Measurements from ENCODE around the gene MIEF1.

MIEF1 gene
- total RNA-seq = 99.0 to 142 reads per million in 2 experiments

DNA sequence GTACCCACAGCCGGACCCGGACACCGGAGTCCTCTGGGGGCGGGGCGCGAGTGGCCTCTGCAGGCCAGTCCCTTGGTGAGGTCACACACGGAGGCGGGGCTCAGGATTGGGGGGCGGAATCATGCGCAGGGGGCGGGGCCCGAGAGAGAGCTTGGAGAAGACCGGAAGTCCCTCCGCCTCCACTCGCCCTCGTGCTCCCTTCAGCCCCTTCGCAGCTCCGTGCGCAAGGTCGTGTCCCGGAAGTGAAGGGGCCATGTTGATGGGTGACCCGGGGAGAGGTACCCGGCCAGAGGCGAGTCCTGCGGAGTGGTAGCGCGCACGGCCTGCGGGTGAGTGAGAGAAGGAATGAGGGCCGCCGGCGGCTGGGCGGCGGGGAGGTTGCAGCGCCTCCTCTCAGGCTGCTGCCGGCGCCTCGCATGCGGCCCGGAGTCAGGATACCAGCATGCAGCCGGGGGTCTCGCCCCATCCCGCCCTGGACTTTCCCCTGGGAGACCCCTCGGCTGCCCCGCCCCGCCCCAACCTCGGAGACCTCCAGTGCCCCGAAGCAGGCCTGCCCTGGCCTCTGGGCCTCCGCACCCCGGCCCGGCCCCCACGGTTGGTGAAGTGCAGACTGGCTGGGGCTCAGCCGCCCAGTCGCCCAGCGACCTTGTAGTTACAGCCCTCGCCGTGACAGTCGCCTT, at the start of gene MIEF1:
Gene MIEF1, plus strand, starts transcription at position 182 of the 680 bp plus-strand sequence. CDS start 9,005 bp downstream, outside the sequence.
- DNase-seq (ENCODE audit: low read depth) = peak; percentile 76

DNA sequence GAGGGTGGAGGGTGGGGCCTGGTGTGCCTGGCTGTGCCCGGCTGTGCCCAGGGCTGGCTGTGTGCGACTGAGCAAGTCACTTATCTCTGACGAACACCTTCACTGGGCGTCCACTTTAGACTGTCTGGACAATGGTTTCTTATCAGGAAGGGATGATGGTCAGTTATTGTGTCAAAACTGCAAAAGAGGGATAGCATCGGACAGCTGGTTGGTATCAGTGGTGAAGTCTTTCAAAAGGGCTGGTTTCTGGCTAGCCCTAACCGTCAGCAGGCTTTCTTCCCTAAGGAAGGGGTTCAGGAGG, 49.4 kb upstream of the MIEF1 start:
- no peak for DNase-seq (ENCODE audit: low read depth)

GRCh38 chr22:39453765-39454378, 48.2 kb upstream of the MIEF1 start:
- no peak for DNase-seq (ENCODE audit: low read depth)

DNA sequence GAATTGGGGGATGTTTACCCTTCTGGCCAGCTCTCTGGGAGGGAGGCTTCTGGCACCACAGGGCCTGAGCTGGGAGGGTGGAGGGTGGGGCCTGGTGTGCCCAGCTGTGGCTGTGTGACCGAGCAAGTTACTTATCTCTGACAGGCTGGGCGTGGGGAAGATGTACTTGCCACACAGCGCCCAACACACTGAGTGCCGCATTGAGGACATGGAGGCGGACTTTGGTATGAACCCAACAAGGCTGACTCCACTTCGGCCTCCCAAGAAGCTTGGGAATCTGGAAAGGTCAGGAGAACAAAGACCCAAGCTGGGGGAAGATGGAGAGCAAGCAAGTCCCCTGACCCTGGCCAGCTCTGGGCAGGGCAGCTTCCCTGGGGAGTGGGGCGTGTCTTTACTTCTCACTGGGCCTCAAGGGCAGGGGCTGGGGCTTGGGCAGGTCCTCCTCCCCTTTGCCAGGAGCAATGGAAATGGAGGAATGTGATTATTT, 47.7 kb upstream of the MIEF1 start:
- no peak for DNase-seq (ENCODE audit: low read depth)

DNA sequence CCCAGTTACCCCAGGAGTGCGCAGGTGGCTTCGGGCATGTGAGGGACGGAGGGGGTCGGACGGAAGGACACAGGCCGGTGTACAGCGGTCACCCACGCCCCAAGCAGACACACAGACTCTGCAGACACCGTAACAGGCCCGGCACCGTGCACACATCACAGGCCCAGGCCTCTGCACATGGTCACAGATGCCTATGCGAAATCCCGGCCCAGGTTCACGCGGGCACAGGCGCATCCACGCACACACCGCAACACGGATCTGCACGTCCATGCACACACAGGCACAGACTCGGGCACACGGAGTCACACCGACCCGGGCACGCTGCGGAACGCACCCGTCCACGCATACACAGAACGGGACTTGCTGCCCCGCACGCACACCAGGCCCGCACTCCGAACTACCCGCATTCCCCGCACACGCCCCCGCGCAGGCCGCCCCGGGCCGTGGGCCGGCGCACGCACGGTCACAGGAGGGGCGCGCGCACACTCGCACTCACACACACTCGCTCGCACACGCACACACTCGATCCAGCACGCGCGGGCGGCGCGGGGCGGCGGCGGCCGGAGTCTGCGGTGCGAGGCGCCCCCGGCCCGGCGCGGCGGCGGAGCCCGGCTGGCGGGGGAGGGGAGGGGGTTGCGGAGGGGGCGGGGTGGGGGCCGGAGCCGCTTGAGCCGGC, 45.4 kb upstream of the MIEF1 start, which contains the start of gene MGAT3:
Gene MGAT3, plus strand, starts transcription at position 491 of the 676 bp plus-strand sequence. CDS start 30,336 bp downstream, outside the sequence.
- DNase-seq (ENCODE audit: low read depth) = no peak

GRCh38 chr22:39457198-39457555, 44.9 kb upstream of the MIEF1 start:
- no peak for DNase-seq (ENCODE audit: low read depth)

DNA sequence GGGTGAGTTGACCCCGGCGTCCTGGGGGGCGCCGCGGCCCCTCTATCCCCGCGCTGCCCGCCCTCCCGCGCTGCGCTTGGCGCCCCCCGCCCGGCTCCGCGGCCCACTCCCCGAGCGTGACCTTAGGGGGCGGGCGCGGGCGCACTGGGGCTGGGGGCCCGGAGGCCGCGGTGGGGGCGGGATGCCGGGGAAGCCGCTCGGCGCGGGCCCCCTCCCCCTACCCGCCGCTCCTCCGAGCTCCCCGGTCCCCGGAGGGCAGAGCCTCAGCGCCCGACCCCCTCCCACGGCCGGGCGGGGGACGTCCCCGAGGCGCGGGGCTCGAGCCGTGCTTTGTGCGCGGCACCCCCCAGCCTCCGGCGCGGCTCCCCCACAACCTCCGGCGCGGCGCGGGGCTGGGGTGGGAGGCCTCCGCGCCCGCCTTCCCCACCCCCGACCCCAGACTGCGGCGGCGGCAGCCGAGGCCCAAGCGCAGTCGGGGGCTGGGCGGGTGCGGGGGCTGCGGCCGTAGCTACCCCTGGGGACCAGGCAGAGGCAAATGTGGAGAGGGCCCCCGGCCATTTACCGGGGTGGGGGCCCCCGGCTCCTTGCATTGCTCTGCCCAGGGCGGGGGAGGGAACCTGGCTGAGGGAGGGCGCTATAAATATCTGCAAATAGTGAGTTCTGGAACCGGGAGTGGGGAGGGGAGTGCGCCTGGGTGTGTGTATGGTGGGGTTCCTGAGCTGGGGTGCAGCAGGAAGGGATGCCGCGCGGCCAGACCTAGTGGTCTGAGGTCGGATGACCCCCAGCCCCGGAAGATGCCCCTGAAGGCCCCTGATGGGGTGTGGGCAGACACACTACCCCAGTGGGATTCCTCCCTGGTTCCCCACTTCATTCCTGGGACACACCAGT, 44.3 kb upstream of the MIEF1 start:
- no peak for DNase-seq (ENCODE audit: low read depth)

DNA sequence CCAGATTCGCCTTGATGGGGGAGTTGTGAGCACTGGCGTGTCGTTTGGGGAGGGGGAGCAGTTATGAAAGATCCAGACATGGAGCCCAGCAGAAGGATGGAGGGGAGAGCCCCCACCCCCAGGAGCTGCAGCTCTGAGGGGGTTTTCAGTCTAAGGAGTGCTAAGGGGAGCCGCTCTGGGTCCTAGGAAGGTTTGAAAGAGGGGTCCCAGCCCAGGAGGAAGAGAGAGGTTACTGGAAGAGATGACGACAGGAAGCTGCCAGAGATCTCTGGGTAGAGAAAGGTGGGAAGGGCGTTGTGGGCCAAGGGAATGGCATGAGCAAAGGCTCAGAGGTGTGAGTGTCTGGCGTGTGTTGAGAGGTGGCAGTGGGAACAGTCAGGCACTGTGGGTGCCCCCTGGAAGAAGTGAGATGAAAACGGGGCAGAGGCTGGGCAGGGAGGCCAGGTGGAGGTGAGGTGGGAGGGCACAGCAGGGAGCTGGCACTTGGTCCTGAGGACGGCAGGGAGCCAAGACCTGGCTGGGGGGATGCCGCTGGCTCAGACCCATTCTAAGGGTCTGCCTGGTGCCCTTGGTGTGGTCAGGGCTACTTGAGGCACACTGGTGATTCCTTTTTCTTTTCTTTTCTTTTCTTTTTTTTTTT, 43.5 kb upstream of the MIEF1 start:
- DNase-seq (ENCODE audit: low read depth) = no peak

DNA sequence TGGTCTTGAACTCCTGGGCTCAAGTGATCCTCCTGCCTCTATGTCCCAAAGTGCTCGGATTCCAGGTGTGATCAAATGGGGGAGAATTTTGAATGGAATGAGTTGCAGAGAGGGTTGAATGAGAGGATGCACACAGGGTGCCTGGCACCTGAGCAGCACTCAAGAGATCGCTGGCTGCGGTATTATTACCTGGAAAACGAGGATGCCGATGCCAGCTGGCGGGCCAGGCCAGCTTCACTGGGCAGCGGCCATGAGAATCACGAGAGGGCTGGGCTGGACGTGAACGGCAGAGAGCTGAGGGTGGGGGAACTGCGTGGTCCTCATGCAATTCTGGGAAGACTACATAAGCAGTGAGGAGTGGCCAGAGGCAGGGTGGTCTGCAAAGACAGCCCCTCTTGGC, 42.4 kb upstream of the MIEF1 start:
- DNase-seq (ENCODE audit: low read depth) = no peak

GRCh38 chr22:39462443-39463221, 39.5 kb upstream of the MIEF1 start:
- no peak for DNase-seq (ENCODE audit: low read depth)

DNA sequence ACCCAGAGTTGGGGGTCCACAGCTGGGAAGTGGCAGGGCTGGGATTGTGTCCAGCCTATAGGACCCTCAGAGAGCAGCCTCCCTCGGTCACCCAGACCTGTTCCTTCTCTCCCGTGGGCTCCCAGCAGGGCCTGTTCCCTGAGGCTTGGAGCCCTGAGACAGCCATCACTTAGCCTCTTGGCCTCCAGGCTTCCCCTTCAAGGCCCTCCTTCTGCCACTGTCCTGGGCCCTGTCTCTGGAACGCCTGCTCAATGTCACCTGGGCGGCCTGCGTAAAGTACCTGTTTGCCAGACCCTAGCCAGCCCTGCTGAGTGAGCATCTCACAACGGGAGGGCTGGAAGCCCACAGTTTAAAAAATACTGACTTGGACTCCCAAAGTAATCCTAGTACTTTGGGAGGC, 38.8 kb upstream of the MIEF1 start:
- no peak for DNase-seq (ENCODE audit: low read depth)

DNA sequence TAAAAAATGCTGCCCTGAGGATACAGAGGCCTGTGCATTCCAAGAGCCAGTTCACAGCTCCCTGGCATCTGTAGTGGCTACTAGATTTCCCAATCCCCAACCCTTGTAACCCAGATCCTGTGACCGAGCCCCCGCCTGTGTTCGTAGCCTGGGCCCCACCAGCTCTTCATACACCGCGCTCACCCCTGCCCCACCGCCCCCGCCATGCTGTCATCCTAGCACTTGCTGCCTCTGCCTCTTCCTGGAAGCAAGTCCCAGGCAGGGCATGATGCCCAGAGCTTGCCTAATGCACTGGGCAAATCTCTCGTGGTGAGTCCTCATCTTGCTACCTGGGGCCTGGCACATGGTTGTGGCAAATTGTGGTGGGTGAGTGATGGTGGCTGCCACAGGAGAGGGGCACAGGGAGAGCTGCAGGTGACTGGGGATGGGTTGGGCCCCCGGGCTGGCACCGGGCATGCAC, 38.1 kb upstream of the MIEF1 start:
- no peak for DNase-seq (ENCODE audit: low read depth)

DNA sequence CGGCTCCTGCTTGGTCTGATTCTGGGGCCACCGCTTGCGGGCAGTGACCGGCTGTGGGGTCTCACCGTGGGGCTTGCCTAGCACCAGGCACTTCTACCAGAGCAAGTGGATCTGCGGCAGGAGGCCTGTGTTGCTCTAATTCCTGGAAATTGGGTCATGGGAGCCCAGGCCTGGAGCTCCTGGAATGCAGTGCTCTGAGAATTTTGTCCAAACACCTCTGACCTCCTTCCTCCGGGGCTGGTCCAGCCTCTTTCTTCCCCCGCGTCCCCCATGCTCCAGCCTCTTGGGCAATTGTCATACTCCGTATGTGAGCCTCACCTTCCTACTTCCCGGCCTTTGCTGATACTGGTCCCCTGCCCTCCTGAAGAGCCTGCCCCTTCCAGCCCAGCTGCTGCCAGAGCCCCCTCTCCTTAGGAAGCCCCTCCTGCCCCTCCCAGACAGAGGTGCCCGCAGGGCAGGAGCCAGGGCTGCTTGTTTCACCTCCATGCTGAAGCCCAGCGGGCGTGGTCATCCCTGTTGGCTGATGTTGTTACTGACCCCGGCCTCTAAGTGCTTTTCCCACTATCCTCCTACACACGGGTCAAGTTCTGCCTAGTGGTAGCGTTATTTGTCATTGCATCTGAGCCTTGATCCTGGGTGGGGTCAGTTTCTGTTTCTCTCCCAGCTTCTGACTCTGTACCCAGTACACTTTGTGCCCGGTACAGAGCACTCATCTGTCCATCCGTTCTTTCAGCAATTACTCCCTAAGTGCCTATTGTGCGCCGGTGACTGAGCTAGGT, 35.7 kb upstream of the MIEF1 start:
- DNase-seq (ENCODE audit: low read depth) = no peak

GRCh38 chr22:39467390-39467895, 34.6 kb upstream of the MIEF1 start:
- DNase-seq (ENCODE audit: low read depth) = no peak

- no peak for DNase-seq (ENCODE audit: low read depth)
Observed at GRCh38 chr22:39468487-39469325, 33.4 kb upstream of the MIEF1 start.

DNA sequence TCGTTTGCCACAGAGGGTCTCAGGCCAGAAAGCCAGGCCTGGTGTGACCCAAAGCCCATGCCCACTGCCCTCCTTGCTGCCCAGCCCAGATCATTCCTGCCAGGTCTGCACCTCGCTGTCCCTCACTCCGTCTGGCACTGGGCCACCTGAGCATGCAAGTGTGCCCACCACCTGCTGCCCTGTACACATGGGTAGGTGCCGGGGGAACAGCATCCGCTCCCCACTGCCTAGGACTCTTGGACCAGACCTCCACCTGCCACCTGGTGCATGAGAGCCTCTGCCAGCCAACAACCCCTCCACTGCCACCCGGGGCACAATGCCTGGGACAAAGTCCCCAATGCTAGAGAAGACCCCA, 32.8 kb upstream of the MIEF1 start:
- DNase-seq (ENCODE audit: low read depth) = no peak

DNA sequence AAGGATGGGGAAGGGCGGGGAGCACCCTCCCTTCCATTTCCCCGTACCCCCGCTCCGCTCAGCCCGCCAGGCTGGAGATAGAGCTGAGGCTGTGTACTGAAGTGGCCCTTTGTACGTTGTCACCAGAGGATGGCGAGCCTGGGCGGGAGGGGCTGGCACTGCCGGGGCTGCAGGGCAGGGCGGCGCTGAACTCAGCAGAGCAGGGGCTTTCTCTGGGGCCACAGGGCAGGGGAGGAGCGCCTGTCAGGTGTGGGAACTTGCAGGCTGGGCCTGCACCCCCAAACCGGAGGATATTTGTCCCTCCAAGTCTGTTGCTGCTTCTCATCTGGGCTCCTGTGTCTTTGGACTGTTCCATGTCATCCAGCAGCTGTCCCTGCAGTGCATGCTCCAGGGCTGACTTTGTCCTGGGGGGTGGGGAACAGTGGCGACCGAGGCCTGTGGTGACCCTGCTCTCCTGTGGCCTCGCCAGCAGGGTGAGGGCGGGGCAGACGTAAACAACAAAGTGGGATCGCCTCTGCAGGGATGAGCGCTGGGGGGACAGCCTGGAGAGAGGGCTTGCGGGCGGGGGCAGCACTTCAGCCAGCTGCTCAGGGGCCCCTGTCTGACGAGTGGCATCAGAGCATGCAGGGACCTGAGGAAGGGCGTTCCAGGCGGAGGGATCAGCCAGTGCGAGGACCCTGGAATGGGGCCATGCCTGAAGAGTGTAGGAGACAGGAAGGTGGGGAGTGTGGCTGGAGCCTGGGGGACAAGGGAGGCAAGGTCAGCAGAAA, 32.2 kb upstream of the MIEF1 start:
- DNase-seq (ENCODE audit: low read depth) = no peak
